Mucosa of rectum (tissue), 2 donors: ENCODE measurements around the gene FRRS1.

Experiments used
- H3K27ac ChIP-seq, 2 donors: one replicate each; pipeline ENCODE4 v1.7.0; 2013; ENCODE audit warnings: inconsistent platforms in 2 of 2, low read depth in 2 of 2, low read length in 2 of 2
- H3K27me3 ChIP-seq, 2 donors: one replicate each; pipeline ENCODE4 v1.7.0; 2013; ENCODE audit warnings: low read length in 2 of 2; ENCODE audit not compliant: control insufficient read depth in 2 of 2, insufficient read depth in 2 of 2
- H3K36me3 ChIP-seq, 2 donors: one replicate each; pipeline ENCODE4 v1.7.0; 2013; ENCODE audit warnings: low read length in 2 of 2; ENCODE audit not compliant: control insufficient read depth in 2 of 2, insufficient read depth in 2 of 2
- H3K4me1 ChIP-seq, 2 donors: one replicate each; pipeline ENCODE4 v1.7.0; 2013; ENCODE audit warnings: low read length in 2 of 2, mild to moderate bottlenecking in 1 of 2; ENCODE audit not compliant: control insufficient read depth in 2 of 2, insufficient read depth in 2 of 2
- H3K4me3 ChIP-seq, 2 donors: one replicate each; pipeline ENCODE4 v1.7.0; 2013; ENCODE audit warnings: low read length in 2 of 2
- H3K9ac ChIP-seq, 2 donors: one replicate each; pipeline ENCODE4 v1.7.0; 2013; ENCODE audit warnings: low read length in 2 of 2, low read depth in 1 of 2, mild to moderate bottlenecking in 1 of 2
- H3K9me3 ChIP-seq, 2 donors: one replicate each; pipeline ENCODE4 v1.7.0; 2013; ENCODE audit warnings: low read length in 2 of 2; ENCODE audit not compliant: control insufficient read depth in 2 of 2
- donor health status: healthy.
- donor health status: Normal muscosa, but diverticular disease.

Gene FRRS1

GRCh38 chr1:99691175-99691574, 75.3 kb downstream of the FRRS1 start:
- Histone ChIP-seq H3K27ac (no peak overlapping the region), H3K36me3 (no peaks in the 10 kb centered on the region)

GRCh38 chr1:99685516-99686180, 80.8 kb downstream of the FRRS1 start:
- no peak overlapping the region for H3K9ac ChIP-seq
- no peaks in the 10 kb centered on the region for H3K4me1 ChIP-seq
- H3K9me3 ChIP-seq: no peaks in the 10 kb centered on the region
- H3K36me3 ChIP-seq: no peaks in the 10 kb centered on the region
- H3K4me3 ChIP-seq: no peak overlapping the region
- no peaks in the 10 kb centered on the region for H3K27me3 ChIP-seq
- H3K27ac ChIP-seq: no peak overlapping the region

More at GRCh38 chr1:99691175-99691574, 75.3 kb downstream of the FRRS1 start:
- no peak overlapping the region for H3K9ac ChIP-seq
- no peak overlapping the region for H3K4me3 ChIP-seq
- no peaks in the 10 kb centered on the region for H3K27me3 ChIP-seq
- H3K9me3 ChIP-seq: no peaks in the 10 kb centered on the region
- H3K4me1 ChIP-seq: no peaks in the 10 kb centered on the region

GRCh38 chr1:99682291-99682751, 84.1 kb downstream of the FRRS1 start:
- Histone ChIP-seq H3K4me1 (no peaks in the 10 kb centered on the region), H3K9me3 (no peaks in the 10 kb centered on the region), H3K27ac (no peak overlapping the region), H3K27me3 (no peaks in the 10 kb centered on the region), H3K4me3 (no peak overlapping the region), H3K9ac (no peak overlapping the region), H3K36me3 (no peaks in the 10 kb centered on the region)

GRCh38 chr1:99681583-99681982, 84.9 kb downstream of the FRRS1 start:
- H3K9ac ChIP-seq: no peak overlapping the region
- H3K36me3 ChIP-seq: no peaks in the 10 kb centered on the region

GRCh38 chr1:99680270-99680669, 86.2 kb downstream of the FRRS1 start:
- Histone ChIP-seq H3K9ac (no peak overlapping the region), H3K4me3 (no peak overlapping the region), H3K27me3 (no peaks in the 10 kb centered on the region), H3K36me3 (no peaks in the 10 kb centered on the region), H3K9me3 (no peaks in the 10 kb centered on the region), H3K4me1 (no peaks in the 10 kb centered on the region), H3K27ac (no peak overlapping the region)

More at GRCh38 chr1:99681583-99681982, 84.9 kb downstream of the FRRS1 start:
- Histone ChIP-seq H3K4me1 (no peaks in the 10 kb centered on the region), H3K9me3 (no peaks in the 10 kb centered on the region), H3K27me3 (no peaks in the 10 kb centered on the region), H3K27ac (no peak overlapping the region), H3K4me3 (no peak overlapping the region)

- H3K4me1 ChIP-seq: no peaks in the 10 kb centered on the region
- no peak overlapping the region for H3K27ac ChIP-seq
Measured at GRCh38 chr1:99677416-99677815, 89.0 kb downstream of the FRRS1 start.

GRCh38 chr1:99676876-99677275, 89.6 kb downstream of the FRRS1 start:
- no peaks in the 10 kb centered on the region for H3K36me3 ChIP-seq
- H3K9me3 ChIP-seq: no peaks in the 10 kb centered on the region
- H3K4me1 ChIP-seq: no peaks in the 10 kb centered on the region
- H3K27ac ChIP-seq: no peak overlapping the region
- H3K27me3 ChIP-seq: no peaks in the 10 kb centered on the region
- H3K9ac ChIP-seq: no peak overlapping the region
- H3K4me3 ChIP-seq: no peak overlapping the region

More at GRCh38 chr1:99677416-99677815, 89.0 kb downstream of the FRRS1 start:
- Histone ChIP-seq H3K27me3 (no peaks in the 10 kb centered on the region), H3K36me3 (no peaks in the 10 kb centered on the region), H3K9me3 (no peaks in the 10 kb centered on the region), H3K4me3 (no peak overlapping the region), H3K9ac (no peak overlapping the region)

- H3K4me1 ChIP-seq: no peaks in the 10 kb centered on the region
- no peak overlapping the region for H3K4me3 ChIP-seq
- no peak overlapping the region for H3K27ac ChIP-seq
- no peak overlapping the region for H3K9ac ChIP-seq
- H3K9me3 ChIP-seq: no peaks in the 10 kb centered on the region
- H3K27me3 ChIP-seq: no peaks in the 10 kb centered on the region
- no peaks in the 10 kb centered on the region for H3K36me3 ChIP-seq
Measured at GRCh38 chr1:99675994-99676393, 90.4 kb downstream of the FRRS1 start.

- Histone ChIP-seq H3K27ac (no peak overlapping the region), H3K4me1 (no peaks in the 10 kb centered on the region)
Measured at GRCh38 chr1:99675292-99675691, 91.1 kb downstream of the FRRS1 start.

GRCh38 chr1:99674115-99675064, 92.0 kb downstream of the FRRS1 start:
- H3K36me3 ChIP-seq: no peaks in the 10 kb centered on the region
- H3K27ac ChIP-seq: no peak overlapping the region
- no peaks in the 10 kb centered on the region for H3K27me3 ChIP-seq
- H3K4me3 ChIP-seq: no peak overlapping the region
- H3K9ac ChIP-seq: no peak overlapping the region
- no peaks in the 10 kb centered on the region for H3K9me3 ChIP-seq
- H3K4me1 ChIP-seq: no peaks in the 10 kb centered on the region

More at GRCh38 chr1:99675292-99675691, 91.1 kb downstream of the FRRS1 start:
- H3K4me3 ChIP-seq: no peak overlapping the region
- H3K27me3 ChIP-seq: no peaks in the 10 kb centered on the region
- no peaks in the 10 kb centered on the region for H3K36me3 ChIP-seq
- H3K9ac ChIP-seq: no peak overlapping the region
- no peaks in the 10 kb centered on the region for H3K9me3 ChIP-seq
